Keratinocyte (primary cell): ENCODE data around the gene TAF4.

Source experiments
- CTCF ChIP-seq, 3 experiments: IDR thresholded peaks in 1 of 3; conservative IDR thresholded peaks in 1 of 3; optimal IDR thresholded peaks in 1 of 3; 2 replicates in 2 of 3; 3 replicates in 1 of 3; pipeline versions ENCODE3 to v1.5.1; 2011; ENCODE audit warnings: low read length in 3 of 3, mild to moderate bottlenecking in 3 of 3, moderate library complexity in 2 of 3, control low read depth in 1 of 3, inconsistent platforms in 1 of 3; ENCODE audit not compliant: insufficient read depth in 2 of 3; ENCODE audit errors: extremely low read depth in 1 of 3
- EZH2 ChIP-seq: IDR thresholded peaks from one replicate; pipeline ENCODE4 v1.6.1; 2012; ENCODE audit warnings: inconsistent platforms, mild to moderate bottlenecking, low read length, moderate library complexity

DNA sequence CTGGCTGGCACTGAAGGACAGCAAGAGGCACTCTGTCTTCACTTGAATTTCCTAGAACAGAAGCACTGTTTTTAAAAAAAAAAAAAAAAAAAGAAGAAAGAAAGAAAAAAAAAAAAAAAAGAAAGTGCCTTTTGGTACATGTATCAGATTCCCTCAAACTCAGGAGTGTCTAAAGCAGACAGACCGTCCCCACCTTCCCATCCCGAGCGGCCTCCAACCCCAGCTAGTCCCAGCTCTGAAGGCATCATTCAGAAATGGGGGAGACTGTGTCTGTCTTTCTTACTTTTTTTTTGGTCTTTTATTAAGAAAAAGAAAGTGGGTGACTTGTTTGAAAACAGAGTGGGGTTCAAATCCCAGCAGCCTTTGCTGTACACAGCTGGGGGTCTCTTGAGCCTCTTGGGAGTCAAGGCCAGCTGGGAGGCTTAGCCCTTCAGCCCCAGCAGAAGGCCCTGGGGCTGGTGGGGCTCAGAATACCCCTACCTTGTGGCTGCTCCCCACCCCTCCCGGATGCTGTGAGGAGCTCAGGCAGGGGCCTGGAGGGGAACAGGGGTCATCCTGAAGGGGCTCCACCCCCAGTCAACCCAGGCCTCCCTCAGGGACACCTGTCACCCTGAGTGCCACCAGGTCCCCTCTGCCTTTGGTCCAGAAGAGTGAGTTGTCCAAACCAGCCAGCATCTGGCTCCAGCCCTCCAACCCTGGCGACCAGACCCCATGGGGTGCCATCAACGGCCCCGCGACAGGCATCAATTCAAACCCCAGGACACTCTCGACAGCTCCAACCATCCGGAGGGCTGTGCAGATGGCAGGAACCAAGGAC is 128.3 kb downstream of the TAF4 start:
- TF ChIP-seq CTCF (optimal IDR thresholded peaks at IDR 0.05 in 1 of 3, IDR thresholded peaks at IDR 0.05 in 1 of 3, conservative IDR thresholded peaks at IDR 0.05 in 1 of 3; ENCODE audit: extremely low read depth in 1 of 3, insufficient read depth in 2 of 3, low read length in 3 of 3) (no peak), EZH2 (no peak)
